ENCODE measurements around the gene MCTP2. TPM values are rescaled to one million over a fixed set of nuclear protein-coding genes. Genes with fewer than 3 reads are reported as not detected.

MCTP2 gene
- total RNA-seq, 1 donor from 2014 or later: 14.2 TPM

DNA sequence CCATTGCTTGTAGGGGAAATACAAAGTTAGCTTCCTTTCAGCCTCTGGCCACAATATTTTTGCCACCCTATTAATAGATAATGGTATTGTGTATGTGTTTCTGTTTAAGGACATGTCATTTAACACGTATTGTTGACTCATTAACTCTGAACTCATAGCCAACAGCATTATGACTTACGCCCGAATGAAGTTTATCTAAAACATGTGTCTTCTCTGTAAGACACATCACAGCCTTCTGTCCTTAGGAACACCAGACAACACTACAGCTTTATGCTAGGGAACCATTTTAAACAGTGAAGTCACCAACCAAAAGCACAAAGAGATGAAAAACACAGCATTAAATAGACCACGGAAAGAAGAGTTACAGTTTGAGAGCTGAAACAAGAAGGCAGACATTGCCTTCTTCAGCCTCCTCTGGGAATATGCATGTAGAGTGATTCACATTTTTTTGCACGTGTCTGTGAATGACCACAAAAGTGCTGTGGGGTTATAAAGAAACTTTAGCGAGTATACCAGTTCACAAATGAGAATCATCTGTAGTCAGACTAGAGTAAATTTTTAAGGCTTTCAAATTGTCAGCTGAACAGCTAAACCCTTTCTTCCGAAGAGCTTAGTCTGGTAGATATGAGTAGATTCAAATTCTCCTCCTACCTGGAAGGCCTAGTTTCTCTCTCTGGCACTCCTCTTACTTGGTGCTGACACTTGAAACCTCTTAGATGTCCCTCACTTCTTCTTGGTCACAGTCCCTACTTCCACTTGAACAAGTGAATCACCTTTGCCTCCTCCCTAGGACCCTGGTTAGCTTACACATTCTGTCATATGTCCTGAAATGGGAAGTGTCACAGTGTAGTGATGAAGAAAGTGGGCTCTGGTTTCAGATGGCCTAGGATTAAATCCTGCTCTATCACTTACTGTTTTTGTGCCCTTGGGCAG is 32.2 kb downstream of the MCTP2 start:
- DNase-seq: peak; percentile 73

DNA sequence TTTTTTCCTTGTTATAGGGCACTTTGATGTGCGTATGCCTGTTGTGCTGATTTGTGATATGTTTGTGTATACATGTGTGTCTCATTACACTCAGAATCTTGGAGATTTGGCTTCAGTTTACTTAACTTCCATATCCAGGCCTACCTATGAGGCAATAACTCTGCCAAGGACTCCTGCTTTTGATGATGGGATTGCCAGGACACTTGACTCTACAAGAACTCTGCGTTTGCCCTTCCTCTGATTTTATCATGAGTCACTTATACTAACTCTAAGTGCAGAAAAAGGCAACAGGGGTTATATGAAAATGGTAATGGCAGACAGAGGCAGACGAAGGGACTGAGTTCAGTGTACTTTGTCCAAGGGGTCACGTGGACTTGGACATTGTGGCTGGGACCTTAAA is 33.6 kb downstream of the MCTP2 start:
- DNase-seq: no peak

DNA sequence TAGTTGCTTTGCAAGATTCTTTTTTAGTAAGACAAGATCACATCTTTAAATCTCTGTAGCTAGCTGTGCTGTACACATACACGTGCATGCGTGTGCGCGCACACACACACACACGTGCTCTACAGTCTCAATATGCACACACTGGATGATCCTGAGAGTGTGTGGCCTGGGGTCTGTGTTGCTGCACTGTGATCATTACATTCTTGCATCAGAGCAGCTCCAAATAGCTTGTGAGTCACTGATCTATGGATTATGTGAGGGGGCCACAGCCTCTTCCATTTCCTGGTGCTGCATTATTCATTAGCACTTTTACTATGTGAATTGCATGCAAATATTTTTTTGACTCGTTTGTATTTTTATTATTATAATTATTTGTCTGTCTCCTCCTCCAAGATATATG is 34.6 kb downstream of the MCTP2 start:
- no peak for DNase-seq

DNA sequence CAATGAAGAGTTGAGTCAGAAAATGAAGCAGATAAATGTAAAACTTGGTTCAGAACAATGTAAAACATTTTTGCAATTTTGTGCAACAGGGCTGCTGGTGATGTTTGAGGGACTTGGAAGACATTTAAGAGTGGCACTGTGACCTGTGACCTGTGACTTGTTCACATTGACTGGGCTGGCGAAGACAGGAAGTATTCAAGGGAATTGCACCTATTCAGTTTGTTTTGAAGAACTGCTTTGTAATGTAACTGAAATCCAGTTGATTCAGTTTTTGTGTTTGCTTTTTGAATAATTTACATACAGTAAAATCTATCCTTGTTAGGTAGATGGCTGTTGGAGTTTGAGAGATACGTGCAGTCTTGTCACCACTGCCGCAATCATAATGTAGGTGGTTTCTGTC is 35.4 kb downstream of the MCTP2 start:
- no peak for DNase-seq

DNA sequence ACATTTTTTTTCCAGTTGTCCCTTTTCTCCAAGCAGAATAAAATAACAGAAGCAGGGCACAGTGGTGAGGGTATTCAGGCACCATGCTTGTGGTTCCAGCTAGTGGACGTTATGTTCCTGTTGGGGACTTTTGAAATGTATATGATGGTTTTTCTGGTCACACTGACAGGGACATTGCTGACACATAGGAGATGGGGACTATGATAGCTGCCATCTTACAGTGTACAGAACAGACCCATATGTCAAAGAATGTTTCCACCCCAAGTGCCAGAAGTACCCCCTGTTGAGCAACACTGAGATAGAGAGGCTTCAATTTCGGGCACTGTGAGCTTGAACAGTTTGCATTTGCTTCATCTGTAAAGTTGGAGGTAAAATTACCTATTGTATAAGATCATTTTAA is 38.6 kb downstream of the MCTP2 start:
- no peak for DNase-seq

DNA sequence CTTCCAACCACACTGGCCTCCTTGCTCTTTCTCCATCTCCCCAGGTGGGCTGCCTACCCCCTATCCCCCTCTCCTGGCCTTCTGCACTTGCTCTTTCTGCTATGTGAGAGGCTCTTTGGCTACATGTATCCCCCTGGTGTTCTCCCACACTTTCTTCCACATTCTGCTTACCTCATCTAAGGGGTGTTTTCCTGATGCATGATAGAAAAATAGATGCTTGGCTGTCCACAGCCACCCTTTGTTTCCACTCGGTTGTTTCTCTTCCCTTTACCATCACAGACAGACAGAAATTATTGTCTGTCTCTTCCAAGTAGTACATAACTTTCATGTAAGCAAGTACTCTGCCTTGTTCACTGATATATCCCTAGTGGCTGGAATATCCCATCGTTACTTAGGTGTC is 39.2 kb downstream of the MCTP2 start:
- DNase-seq: no peak

DNA sequence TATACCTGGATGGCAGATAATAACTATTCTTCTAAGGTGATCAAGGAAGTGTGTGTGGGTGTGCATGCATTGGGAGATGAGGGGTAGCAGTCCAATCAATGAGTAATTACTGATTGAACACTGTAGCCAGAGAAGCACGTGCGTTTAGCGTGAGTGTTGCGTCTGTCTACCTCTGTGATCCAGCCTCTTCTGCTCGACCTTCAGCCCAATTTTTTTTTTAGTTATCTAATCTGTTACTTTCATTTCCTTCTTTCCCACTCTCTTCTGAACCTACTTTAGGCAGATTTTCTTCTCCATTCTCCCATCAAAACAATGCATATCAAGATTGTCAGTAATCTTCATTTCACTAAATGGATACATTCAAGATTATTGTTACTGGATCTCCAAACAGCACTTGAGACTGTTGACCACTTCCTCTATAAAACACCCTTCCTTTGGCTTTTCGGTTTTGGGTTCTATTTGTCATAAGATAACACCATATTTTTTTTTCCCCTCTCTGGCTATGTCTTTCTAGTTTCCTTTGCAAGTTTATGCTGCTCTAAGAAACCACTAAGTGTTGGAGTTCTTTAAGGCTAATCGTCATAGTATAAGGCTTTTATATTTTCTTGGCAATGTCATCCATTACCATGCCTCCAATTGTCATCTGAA is 41.0 kb downstream of the MCTP2 start:
- no peak for DNase-seq

DNA sequence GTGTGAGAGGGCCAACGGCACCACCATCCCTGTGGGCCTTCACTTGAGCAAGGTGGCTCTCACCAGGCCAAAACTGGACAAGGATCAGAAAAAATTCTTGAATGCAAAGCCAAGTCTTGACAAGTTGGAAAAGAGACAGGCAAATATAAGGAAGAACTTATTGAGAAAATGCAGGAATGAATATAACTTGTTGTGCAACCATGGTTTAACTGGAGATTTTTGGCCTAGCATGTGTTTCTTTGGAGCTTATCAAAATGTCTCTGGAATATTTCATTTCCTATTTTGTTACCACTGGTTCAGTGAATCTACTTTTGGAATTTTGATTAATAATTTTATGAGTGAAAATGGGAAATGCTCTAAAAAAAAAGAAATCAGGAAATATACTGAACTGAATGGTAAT is 42.5 kb downstream of the MCTP2 start:
- DNase-seq: no peak

DNA sequence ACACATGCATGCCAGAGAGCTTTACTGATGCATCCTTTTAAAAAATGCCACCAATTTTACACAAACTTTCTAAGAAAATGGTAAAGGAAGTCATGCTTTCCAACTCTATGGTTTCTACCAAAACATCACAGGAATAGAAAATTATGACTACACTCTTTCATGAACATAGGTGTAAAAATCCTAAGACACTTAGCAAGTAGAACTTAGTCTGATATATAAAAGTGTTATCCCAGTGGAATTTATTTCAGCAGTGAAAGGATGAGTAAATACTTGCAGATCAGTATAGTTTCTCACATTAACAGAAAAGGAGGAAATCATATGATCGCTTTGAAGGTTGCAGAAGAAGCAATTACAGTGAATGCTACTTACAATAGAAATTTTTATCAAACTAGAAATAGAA is 43.4 kb downstream of the MCTP2 start:
- DNase-seq: no peak

DNA sequence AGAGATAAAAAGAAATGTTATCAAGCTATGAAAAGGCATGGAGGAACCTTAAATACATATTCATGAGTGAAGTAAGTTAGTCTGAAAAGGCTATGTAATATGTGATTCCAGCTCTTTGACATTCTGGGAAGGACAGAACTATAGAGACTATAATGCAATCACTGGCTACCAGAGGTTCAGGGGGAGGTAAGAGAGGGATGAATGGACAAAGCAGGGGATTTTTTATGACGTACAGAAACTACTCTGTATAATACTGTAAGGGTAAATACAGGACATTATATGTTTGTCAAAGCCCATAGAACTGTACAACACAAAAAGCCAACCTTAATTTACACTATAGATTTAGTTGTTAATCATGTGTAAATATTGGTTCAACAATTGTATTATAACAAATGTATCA is 46.1 kb downstream of the MCTP2 start:
- no peak for DNase-seq

DNA sequence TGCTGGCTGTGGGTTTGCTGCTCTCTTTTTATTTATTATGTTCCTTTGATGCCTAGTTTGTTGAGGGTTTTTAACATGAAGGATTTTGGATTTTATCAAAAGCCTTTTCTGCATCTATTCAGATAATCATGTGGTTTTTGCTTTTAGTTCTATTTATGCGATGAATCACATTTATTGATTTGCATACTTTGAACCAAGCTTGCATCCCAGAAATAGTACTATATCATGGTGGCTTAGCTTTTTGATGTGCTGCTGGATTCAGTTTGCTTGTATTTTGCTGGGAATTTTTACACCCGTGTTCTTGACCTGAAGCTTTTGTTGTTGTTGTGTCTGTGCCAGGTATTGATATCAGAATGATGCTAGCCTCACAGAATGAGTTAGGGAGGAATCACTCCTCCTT is 48.4 kb downstream of the MCTP2 start:
- DNase-seq: no peak

DNA sequence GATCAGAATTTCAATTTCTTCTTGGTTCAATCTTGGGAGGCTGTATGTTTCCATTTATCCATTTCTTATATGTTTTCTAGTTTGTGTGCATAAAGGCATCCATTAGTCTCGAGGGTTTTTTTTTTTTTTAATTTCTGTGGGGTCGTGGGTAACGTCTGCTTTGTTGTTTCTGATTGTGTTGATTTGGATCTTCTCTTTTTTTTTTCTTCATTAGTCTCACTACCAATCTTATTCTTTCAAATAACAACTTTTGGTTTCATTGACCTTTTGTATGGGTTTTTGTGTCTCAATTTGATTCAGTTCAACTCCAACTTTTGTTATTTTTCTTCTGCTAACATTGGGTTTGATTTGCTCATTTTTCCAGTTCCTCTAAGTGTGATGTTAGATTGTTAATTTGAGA is 48.9 kb downstream of the MCTP2 start:
- no peak for DNase-seq

DNA sequence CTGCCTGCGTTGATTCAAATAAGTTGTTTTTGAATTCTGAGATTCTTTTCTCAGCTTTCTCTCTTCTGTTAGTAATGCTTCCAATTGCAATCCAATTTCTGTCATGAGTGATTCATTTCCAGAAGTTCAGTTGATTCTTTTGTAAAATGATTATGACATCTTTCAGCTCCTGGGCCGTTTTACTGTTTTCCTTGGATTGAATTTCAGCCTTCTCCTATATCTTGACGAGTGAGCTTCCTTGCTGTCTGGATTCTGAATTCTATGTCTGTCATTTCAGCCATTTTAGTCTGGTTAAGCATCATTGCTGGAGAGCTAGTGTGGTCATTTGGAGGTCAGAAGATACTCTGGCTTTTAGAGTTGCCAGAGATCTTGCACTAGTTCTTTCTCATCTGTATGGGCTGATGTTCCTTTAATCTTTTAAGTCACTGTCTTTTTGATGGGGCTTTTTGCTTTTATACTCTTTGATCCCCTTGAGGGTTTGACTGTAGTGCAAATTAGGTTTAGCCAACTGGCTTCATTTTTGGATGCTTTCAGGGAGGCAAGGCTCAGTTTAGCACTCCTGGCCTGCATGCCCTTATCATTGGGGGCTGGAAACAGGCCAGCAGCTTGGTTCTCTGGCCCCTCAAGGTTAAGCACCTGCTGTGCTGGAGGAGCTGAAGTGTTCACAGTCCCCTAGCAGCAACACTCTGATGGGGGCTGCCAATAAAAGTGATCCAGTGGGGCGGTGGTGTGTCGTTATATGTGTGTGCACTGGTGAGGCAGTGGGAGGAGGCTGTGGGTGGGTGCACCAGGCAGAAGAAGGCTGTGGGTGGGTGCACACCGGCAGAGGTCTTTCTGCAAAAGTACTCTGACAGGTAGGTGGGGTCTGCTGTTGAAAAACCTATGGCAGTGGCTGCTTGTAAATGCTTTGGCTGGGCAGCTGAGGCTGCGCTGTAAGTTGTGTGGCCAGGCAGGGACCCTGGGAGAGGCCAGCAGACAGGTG is 51.2 kb downstream of the MCTP2 start:
- no peak for DNase-seq

DNA sequence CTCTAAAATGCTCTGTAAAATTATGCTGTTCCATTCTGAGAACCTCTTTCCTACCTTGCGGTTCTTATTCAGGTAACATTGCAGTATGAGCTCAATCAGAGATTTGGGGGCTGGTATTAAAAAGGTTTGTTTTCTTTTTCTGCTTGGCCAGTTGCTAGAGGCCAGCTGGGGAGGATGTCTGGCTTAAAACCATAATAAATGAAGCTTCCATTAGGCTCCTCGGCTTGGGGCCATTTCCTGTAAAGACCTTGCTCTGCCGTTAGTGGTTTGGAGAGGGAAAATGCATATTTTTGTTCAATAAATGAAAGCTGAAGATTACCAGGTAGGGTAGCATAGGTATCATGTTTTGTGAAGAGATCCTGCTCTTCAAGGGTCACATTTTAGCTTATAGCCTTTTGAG is 55.2 kb downstream of the MCTP2 start:
- no peak for DNase-seq

DNA sequence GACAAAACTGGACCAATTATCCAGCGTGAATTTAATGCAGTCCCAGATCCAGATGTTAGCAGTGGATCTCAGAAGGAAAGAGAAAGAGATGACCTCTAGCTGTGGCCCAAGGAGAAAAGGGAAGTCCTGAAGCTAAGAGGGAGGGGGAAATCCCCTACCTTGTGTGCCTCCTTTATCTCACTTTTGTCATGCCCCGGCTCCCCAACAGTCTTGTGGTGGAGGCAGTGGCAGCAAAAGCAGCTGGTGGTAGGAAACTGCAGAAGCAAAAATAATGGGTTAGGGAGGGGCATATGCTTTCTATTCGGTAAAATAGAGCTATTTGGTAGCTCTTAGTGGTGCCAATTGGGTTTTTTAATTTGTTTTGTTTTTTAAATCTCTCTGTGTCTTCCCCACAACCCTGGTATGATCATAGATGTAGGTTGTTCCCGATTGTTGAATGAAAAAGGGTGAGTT is 56.5 kb downstream of the MCTP2 start:
- no peak for DNase-seq

DNA sequence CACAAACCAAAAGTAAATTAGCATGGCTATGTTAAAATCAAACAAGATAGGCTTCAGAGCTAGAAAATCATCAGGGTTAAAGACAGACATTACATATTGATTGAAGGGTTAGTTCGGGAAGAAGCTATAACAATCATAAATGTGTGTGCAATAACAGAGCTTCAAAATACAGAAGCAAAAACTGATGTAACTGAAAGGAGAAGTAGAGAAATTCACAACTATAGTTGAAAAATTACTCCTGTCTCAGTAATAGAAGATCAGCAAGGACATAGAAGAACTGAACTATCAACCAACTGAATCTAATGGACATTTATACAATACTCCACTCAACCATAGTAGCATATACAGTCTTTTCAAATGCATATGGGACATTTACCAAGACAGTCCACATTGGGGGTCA is 59.4 kb downstream of the MCTP2 start:
- DNase-seq: no peak

DNA sequence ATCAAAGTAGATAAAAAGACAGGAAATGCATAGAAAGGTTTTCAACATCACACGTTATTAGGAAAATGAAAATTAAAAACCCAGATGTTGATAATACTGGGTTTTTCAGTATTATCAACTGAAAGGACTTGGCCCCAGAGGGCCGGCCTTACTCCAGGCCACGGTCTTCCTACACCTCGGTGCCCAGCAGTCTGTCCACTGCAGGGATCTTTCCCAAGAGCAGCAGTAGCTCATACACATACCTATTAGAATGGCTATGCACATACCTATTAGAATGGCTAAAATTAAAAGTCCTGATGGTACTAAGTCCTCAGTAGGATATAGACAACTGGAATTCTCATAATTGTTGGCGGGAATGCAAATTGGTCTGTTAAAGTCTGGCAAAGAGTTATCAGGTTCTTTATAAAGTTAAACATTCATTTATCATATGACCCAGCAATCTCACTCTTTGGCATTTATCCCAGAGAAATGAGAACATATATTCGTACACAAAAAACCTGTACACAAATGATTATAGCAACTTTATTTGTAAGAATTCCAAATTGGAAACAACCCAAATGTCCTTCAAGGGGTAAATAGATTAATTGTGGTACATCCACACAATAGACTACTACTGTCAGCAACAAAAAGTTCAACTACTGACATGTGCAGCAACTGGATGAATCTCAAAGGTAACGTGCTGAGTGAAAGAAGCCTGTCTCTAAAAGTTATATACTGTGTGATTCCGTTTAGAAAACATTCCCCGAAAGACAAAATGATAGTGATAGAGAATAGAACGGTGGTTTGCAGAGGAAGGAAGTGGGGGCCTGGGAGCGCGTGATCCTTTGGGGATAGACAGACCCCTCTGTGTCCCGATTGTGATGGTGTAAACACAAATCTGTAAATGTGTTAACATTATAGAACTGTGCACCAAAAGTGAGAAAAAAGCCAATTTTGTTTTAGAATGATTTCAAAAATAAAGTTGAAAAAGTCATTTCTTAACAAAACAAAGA is 62.3 kb downstream of the MCTP2 start:
- no peak for DNase-seq

DNA sequence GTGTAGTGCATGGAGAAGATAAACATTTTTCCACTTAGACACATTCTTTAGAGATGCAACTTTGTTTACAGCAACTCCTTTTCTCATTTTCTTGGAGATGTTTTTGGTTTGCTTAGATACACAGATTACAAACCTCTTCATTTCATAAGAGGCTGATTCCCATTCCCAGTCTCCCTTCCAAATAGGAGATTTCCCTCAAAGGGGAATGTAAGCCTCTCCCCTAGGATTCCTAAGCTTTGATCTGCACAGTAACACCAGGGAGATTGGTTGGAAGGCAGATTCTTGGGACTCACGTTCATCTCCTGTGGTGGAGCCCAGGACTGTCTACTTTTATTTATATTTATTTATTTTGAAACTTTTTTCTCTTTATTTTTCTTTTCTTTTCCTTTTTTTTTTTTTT is 63.2 kb downstream of the MCTP2 start:
- DNase-seq: no peak

DNA sequence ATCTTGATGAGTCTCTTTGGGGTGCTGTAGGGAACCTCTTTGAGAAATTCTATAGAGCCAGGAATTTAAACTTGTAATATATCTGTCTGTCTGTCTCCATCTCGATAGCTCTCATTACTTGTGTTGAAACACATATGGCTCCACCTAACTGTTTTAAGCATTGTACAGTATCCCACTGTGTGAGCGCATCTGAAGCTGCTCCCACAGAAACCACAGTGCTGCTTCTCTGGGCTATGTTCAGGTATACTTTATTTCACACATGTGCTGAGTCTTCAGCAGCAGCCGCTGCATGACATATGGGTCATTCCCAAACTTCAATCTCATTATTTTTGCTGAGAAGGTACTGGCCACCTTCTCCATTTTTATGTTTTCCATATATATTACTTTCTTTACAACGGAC is 63.9 kb downstream of the MCTP2 start:
- DNase-seq: no peak

DNA sequence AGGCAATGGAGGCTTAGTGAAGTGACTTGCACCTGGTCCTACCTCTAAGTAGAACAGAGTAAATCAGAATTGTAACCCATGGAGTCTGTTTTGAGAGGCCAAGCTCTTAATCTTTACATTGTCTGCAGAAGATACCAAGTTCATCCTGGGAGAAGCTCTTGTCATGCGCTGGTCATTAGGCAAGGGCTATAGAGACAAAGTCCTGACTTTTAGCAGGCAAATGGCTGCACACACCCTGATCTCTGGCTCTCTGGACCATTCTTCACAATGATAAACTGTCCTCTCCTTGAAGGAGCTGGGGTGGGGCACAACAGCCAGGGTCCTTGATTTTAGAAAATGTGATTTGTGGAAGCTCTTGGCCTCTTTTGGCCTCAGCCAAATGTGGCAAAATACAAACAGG is 65.4 kb downstream of the MCTP2 start:
- DNase-seq: no peak

DNA sequence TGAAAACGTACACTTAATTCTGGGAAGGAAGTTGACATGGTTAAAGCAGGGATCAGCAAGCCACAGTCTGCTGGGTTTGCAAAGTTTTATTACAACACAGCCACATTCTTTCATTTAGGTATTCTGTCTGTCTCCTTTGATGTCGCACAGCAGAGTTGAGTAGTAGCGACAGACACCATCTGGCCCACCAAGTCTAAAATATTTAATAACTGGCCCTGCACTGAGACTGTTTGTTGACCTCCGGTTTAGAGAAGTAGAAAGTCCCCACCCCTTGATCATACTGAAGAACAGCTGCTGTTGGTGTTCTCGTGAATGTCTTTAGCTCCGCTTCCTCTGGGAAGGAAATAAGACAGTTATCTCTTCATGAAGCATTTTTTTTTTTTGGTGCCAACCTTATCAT is 66.2 kb downstream of the MCTP2 start:
- no peak for DNase-seq
